Stimulated activated naive CD8-positive, alpha-beta T cell treated with anti-CD3 and anti-CD28 coated beads, Interleukin-15, Interleukin-2, amounts not matched to agents 100 ng/mL and 50 ng/mL, for 24 hours (primary cell): ENCODE results near the gene SEC22A.

ENCODE experiments used
- H3K27ac Mint-ChIP-seq: one replicate; pipeline ENCODE4 v1.8.0; 2021; ENCODE audit warnings: mild to moderate bottlenecking, mixed read lengths
- H3K27me3 Mint-ChIP-seq: one replicate; pipeline ENCODE4 v1.8.0; 2021; ENCODE audit warnings: mixed read lengths
- H3K36me3 Mint-ChIP-seq: one replicate; pipeline ENCODE4 v1.8.0; 2021; ENCODE audit warnings: low read depth, mixed read lengths
- H3K4me1 Mint-ChIP-seq: one replicate; pipeline ENCODE4 v1.8.0; 2021; ENCODE audit warnings: low read depth, mixed read lengths
- H3K4me3 Mint-ChIP-seq: one replicate; pipeline ENCODE4 v1.8.0; 2021; ENCODE audit warnings: mild to moderate bottlenecking, mixed read lengths
- H3K9me3 Mint-ChIP-seq: one replicate; pipeline ENCODE4 v1.8.0; 2021; ENCODE audit warnings: mixed read lengths

Gene SEC22A

DNA sequence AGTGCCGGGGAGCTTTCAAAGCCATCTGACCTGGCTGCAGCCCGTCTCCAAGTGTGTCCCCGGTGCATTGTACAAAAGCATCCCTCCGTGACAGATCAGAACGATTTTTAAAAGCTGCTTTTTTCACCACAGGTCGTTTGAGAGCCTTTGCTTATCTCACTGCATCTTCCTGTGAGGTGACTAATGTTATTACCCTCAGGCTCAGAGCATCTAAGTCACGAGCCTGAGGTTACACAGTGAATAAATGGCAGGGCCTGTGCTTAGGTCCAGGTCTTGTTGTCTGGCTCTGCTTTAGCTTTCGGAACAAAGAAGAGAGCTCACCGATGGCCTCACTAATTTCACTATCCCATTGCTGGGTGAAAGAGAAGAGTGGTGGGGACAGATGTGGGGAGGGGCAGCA is 83.3 kb downstream of the SEC22A start:
- Mint-ChIP-seq H3K27ac (no peak overlapping the region), H3K9me3 (no peaks in the 10 kb centered on the region), H3K27me3 (no peaks in the 10 kb centered on the region), H3K4me1 (no peaks in the 10 kb centered on the region), H3K4me3 (no peak overlapping the region), H3K36me3 (no peaks in the 10 kb centered on the region)

DNA sequence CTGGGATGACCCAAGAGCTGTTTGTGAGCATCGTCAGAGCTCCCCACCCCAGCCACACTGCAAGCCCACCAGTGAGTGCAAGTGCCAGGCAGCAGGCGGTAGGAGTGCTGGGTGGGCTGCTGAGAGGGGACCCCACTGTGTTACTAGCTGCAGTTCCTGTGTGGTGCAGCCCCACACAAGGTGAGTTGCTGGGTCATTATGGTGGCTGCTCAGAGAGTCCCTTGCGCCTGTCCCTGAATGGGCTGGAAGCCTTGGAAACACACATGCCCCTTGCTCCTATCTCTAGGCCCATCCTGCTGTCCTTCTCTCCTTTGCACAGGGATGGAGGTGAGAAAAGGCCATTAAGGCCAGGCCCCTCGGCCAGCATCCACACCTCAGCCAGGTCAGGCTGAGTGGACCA is 83.7 kb downstream of the SEC22A start:
- H3K4me3 Mint-ChIP-seq, result no peak overlapping the region
- no peak overlapping the region for H3K27ac Mint-ChIP-seq
- no peaks in the 10 kb centered on the region for H3K36me3 Mint-ChIP-seq
- no peaks in the 10 kb centered on the region for H3K9me3 Mint-ChIP-seq
- no peaks in the 10 kb centered on the region for H3K27me3 Mint-ChIP-seq
- no peaks in the 10 kb centered on the region for H3K4me1 Mint-ChIP-seq

- Mint-ChIP-seq H3K27me3 (no peaks in the 10 kb centered on the region), H3K36me3 (no peaks in the 10 kb centered on the region), H3K4me3 (no peak overlapping the region), H3K4me1 (no peaks in the 10 kb centered on the region), H3K9me3 (no peaks in the 10 kb centered on the region), H3K27ac (no peak overlapping the region)
Measured at GRCh38 chr3:123285931-123286307, 84.2 kb downstream of the SEC22A start.

- Mint-ChIP-seq H3K4me3 (no peak overlapping the region), H3K27me3 (no peaks in the 10 kb centered on the region), H3K36me3 (no peaks in the 10 kb centered on the region), H3K9me3 (no peaks in the 10 kb centered on the region), H3K27ac (no peak overlapping the region), H3K4me1 (no peaks in the 10 kb centered on the region)
Measured at GRCh38 chr3:123286308-123287023, 84.7 kb downstream of the SEC22A start.

DNA sequence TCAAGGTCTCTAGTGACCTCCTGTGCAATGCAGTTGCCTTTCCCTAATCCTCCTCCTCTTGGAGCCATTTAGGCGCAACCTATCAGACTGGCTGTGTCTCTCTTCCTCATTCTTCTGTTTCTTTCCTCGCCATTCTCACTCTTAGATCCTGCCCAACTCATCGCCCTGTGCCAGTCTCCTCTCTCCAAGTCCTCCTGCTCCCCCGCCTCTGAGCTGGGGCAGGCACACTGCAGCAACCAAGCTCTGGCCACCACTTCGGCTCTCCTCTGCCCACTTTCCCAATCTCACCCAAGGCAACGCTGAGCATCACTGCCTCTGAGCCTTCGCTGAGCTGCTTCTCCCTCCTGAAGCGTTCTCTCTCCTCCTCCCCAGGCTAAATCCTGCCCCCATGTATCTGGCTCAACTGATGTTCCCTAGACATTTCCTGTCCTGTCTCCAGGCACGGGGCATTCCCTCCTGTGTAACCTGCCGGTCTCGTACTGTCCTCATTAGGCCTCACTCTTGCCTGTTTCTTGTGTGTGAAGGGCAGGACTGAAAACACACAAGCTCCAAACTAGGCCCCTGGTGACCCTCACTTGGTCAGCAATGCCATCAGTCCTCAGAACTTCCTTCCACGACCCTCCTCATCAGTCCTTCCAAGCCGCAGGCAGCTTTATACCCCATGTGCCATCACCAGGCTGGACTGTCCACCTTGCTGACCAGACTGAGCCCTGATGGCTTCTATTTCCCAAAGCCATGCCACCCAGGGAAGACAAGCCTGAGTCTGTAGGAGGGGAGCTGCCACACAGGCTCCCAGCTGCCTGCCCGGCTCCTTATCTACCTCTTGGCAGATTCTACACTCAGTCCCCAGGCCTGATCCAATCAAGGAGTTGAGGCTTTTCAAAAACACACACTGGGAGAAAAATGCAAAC is 85.6 kb downstream of the SEC22A start:
- no peaks in the 10 kb centered on the region for H3K27me3 Mint-ChIP-seq
- H3K4me3 Mint-ChIP-seq, result no peak overlapping the region
- no peaks in the 10 kb centered on the region for H3K9me3 Mint-ChIP-seq
- no peak overlapping the region for H3K27ac Mint-ChIP-seq
- H3K36me3 Mint-ChIP-seq, result no peaks in the 10 kb centered on the region
- no peaks in the 10 kb centered on the region for H3K4me1 Mint-ChIP-seq

- Mint-ChIP-seq H3K27me3 (no peaks in the 10 kb centered on the region), H3K36me3 (no peaks in the 10 kb centered on the region), H3K4me3 (no peak overlapping the region), H3K4me1 (no peaks in the 10 kb centered on the region), H3K9me3 (no peaks in the 10 kb centered on the region), H3K27ac (no peak overlapping the region)
Measured at GRCh38 chr3:123287962-123288302, 86.2 kb downstream of the SEC22A start.

- Mint-ChIP-seq H3K36me3 (no peaks in the 10 kb centered on the region), H3K4me1 (no peaks in the 10 kb centered on the region), H3K9me3 (no peaks in the 10 kb centered on the region), H3K4me3 (no peak overlapping the region), H3K27me3 (no peaks in the 10 kb centered on the region), H3K27ac (no peak overlapping the region)
Measured at GRCh38 chr3:123289391-123290106, 87.8 kb downstream of the SEC22A start.

DNA sequence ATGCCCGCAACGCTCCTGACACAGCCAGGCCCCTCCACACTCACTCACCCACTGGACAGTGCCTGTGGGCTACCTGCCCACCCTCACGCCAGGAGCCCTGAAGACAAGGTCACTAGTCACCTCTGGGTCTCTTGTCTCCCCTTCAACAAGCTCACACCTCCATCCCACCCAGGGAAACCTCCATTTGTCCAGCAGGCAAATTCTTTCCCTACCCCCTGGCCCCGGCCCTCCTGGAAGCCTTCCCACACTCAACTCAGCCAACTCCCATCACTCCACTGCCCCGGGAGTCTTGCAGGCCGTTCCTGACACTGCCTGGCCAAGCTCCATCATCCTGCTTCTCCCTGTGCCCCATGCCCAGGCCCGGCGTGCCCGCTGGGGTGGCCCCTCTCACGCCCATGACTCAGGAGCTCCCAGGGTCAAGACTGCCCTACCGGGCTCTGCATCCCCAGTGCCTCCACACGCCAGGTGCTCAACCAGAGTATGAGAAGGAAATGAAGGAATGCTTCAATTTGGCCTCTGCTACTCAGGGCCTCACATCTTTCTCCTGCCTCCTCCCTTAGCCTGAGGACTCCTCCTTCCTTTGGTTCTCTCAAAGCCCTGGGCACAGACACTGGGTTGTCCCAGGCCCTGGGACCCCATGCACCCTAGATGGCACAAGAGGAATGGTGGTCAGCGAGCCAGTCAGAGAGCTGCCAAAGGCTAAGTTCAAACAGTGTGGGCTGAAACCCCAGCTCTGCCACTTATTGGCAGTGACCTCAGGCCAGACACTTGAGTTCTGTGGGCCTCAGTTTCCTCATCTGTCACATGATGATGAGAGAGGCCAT is 88.6 kb downstream of the SEC22A start:
- H3K4me1 Mint-ChIP-seq, result no peaks in the 10 kb centered on the region
- no peak overlapping the region for H3K4me3 Mint-ChIP-seq
- no peaks in the 10 kb centered on the region for H3K27me3 Mint-ChIP-seq
- no peaks in the 10 kb centered on the region for H3K36me3 Mint-ChIP-seq
- no peak overlapping the region for H3K27ac Mint-ChIP-seq
- no peaks in the 10 kb centered on the region for H3K9me3 Mint-ChIP-seq

- H3K4me1 Mint-ChIP-seq, result no peaks in the 10 kb centered on the region
- H3K4me3 Mint-ChIP-seq, result no peak overlapping the region
- H3K27ac Mint-ChIP-seq, result no peak overlapping the region
- no peaks in the 10 kb centered on the region for H3K36me3 Mint-ChIP-seq
- no peaks in the 10 kb centered on the region for H3K9me3 Mint-ChIP-seq
- H3K27me3 Mint-ChIP-seq, result no peaks in the 10 kb centered on the region
Measured at GRCh38 chr3:123290962-123291361, 89.2 kb downstream of the SEC22A start.

DNA sequence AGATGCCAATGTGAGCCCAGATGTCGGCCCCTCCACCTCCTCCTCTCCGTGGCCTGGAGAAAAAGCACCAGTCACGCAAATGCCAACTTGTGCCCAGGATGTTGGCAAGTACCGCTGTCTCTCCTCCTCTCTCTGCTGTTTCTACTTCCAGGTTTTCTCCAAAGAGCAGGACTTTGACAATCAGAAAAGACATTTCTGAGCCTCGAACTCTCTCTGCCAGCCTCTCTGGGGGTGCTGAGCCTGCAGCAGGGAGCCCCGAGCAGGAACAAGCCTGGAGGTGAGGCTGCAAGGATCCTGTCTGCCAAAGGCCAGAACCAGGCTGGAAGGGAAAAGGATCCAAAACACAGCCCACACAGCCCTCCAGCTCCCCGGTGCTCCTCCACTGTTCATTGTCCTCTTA is 89.7 kb downstream of the SEC22A start:
- no peaks in the 10 kb centered on the region for H3K36me3 Mint-ChIP-seq
- H3K4me1 Mint-ChIP-seq, result no peaks in the 10 kb centered on the region
- H3K27me3 Mint-ChIP-seq, result no peaks in the 10 kb centered on the region
- H3K9me3 Mint-ChIP-seq, result no peaks in the 10 kb centered on the region
- H3K27ac Mint-ChIP-seq, result no peak overlapping the region
- no peak overlapping the region for H3K4me3 Mint-ChIP-seq

GRCh38 chr3:123292321-123293310 is 90.9 kb downstream of the SEC22A start:
- Mint-ChIP-seq H3K27me3 (no peaks in the 10 kb centered on the region), H3K4me1 (no peaks in the 10 kb centered on the region), H3K4me3 (no peak overlapping the region), H3K36me3 (no peaks in the 10 kb centered on the region), H3K9me3 (no peaks in the 10 kb centered on the region), H3K27ac (no peak overlapping the region)

GRCh38 chr3:123294296-123294938 is 92.7 kb downstream of the SEC22A start:
- Mint-ChIP-seq H3K27me3 (no peaks in the 10 kb centered on the region), H3K27ac (no peak overlapping the region), H3K9me3 (no peaks in the 10 kb centered on the region), H3K4me1 (no peaks in the 10 kb centered on the region), H3K4me3 (no peak overlapping the region), H3K36me3 (no peaks in the 10 kb centered on the region)

DNA sequence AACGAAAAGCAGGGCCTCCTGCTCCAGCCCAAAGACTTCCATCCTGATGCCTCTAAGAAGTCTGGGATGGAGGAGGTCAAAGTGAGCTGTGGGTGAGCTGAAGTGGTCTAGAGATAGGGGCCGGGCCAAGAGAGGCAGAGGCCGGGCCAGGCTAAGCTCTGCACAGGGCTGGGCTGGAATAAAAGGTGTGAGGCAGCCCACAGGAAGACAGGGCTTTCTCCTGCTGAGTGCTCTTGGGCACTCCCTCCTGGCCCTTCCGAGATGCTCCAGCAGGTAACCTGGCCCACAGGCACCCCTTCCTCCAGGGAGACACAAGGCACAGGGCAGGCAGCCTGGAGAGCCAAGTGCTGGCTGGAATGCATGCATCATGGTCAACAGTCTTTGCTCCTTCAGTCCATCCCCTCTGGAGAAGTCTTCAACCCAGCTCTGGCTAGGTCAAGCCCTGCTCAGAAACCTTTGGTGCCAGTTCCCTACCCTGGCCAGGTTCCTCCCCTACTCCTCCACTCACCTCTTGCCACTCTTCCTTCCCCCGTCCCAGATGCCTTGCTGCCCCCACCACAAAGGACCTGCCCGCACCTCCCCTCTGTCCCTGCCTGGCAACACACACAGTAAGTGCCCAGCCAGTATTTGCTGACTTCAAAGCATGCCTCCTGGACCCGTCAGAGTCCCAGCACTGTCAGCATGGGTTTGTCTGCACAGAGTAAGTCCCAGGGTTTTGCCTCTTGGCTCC is 93.6 kb downstream of the SEC22A start:
- Mint-ChIP-seq H3K4me1 (no peaks in the 10 kb centered on the region), H3K9me3 (no peaks in the 10 kb centered on the region), H3K4me3 (no peak overlapping the region), H3K27ac (no peak overlapping the region), H3K27me3 (no peaks in the 10 kb centered on the region), H3K36me3 (no peaks in the 10 kb centered on the region)
